Cardiac fibroblast (primary cell): Measurements from ENCODE around the gene P2RX7.

Experiments
- DNase-seq, 2 donors: peaks; one replicate each; pipeline versions ENCODE4 v3.0.0 to v3.0.0-alpha.2; 2010; ENCODE audit warnings: low read depth in 2 of 2
- H3K4me3 ChIP-seq, 2 donors: replicated peaks in 1 of 2; 1 replicate in 1 of 2; 2 replicates in 1 of 2; pipeline ENCODE4 v1.5.1; 2011; ENCODE audit warnings: low read depth in 2 of 2, low read length in 2 of 2, mild to moderate bottlenecking in 2 of 2, moderate library complexity in 1 of 2
- CTCF ChIP-seq: IDR thresholded peaks from one replicate; pipeline ENCODE4 v1.5.1; 2011; ENCODE audit warnings: low read depth, mild to moderate bottlenecking, low read length, inconsistent platforms

P2RX7 gene

GRCh38 chr12:121214166-121214777 lies 81.6 kb downstream of the P2RX7 start:
- H3K4me3 ChIP-seq = no peak overlapping the region
- no peak for TF ChIP-seq CTCF
- DNase-seq = peak; percentile 66 to 78

GRCh38 chr12:121214855-121215745 lies 82.4 kb downstream of the P2RX7 start:
- no peak for TF ChIP-seq CTCF
- peak; percentile 86 to 90 for DNase-seq
- H3K4me3 ChIP-seq = no peak overlapping the region

GRCh38 chr12:121216102-121216501 lies 83.4 kb downstream of the P2RX7 start:
- no peak for TF ChIP-seq CTCF
- H3K4me3 ChIP-seq = no peak overlapping the region
- DNase-seq = no peak

GRCh38 chr12:121217063-121217462 lies 84.4 kb downstream of the P2RX7 start:
- no peak for DNase-seq
- TF ChIP-seq CTCF = no peak
- no peak overlapping the region for H3K4me3 ChIP-seq

- no peak for DNase-seq
- no peak overlapping the region for H3K4me3 ChIP-seq
- TF ChIP-seq CTCF = no peak
These were observed 85.1 kb downstream of the P2RX7 start for GRCh38 chr12:121217761-121218160.

- H3K4me3 ChIP-seq = no peak overlapping the region
- no peak for TF ChIP-seq CTCF
- DNase-seq = no peak
These were observed 86.1 kb downstream of the P2RX7 start for GRCh38 chr12:121218588-121219352.
